ENCODE data around the gene PRDX2. TPM values are rescaled to one million over a fixed set of nuclear protein-coding genes. Genes with fewer than 3 reads are reported as not detected.
A peak's percentile ranks its signal among the peaks of the same experiment; 100 is the strongest.

PRDX2 gene
- total and polyA plus RNA-seq, 10 of the 15 experiments (the other 5 are each of a cell fraction or from before 2014, with no cell fraction given): 93.0 to 812 (median 344) TPM

DNA sequence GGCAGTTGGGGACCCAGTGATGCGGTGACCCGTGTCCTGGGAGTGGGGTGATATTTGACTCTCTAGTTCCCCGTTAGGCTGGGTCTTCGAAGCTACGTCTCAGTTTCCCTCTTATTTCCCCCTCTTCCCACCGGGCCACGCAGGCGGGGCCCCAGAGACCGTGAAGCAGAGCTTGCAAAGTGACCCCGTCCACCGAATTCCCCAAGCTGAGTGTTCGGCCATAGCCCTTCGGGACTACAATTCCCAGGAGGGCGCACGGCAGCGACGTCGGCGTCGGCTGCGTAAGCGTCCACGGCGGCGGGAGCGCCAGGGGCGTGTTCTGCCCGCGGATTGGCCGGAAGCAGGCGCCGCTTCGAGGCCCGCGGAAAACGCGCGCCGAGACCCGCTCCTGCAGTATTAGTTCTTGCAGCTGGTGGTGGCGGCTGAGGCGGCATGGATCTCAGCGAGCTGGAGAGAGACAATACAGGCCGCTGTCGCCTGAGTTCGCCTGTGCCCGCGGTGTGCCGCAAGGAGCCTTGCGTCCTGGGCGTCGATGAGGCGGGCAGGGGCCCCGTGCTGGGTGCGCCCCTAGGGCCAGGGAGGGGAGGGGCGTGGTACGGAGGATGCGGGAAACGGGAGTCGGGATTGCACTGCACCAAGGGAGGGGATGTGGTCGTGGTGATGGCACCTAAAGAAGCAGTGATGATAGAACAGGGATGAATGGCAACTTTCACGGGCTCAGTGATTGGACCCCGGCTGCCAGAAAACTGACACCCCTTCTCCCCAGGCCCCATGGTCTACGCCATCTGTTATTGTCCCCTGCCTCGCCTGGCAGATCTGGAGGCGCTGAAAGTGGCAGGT lies 4.9 kb upstream of the PRDX2 start, which contains the start of gene RNASEH2A (continued):
- TF ChIP-seq, protein P1, sequence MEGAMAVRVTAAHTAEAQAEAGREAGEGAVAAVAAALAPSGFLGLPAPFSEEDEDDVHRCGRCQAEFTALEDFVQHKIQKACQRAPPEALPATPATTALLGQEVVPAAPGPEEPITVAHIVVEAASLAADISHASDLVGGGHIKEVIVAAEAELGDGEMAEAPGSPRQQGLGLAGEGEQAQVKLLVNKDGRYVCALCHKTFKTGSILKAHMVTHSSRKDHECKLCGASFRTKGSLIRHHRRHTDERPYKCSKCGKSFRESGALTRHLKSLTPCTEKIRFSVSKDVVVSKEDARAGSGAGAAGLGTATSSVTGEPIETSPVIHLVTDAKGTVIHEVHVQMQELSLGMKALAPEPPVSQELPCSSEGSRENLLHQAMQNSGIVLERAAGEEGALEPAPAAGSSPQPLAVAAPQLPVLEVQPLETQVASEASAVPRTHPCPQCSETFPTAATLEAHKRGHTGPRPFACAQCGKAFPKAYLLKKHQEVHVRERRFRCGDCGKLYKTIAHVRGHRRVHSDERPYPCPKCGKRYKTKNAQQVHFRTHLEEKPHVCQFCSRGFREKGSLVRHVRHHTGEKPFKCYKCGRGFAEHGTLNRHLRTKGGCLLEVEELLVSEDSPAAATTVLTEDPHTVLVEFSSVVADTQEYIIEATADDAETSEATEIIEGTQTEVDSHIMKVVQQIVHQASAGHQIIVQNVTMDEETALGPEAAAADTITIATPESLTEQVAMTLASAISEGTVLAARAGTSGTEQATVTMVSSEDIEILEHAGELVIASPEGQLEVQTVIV (IDR thresholded peaks at IDR 0.05; ENCODE audit: borderline replicate concordance, partially characterized antibody): no peak
- TF ChIP-seq, protein P2, sequence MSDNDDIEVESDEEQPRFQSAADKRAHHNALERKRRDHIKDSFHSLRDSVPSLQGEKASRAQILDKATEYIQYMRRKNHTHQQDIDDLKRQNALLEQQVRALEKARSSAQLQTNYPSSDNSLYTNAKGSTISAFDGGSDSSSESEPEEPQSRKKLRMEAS (IDR thresholded peaks at IDR 0.05; ENCODE audit: low read depth, low read length): peak; percentile 88
- TF ChIP-seq, protein P3, sequence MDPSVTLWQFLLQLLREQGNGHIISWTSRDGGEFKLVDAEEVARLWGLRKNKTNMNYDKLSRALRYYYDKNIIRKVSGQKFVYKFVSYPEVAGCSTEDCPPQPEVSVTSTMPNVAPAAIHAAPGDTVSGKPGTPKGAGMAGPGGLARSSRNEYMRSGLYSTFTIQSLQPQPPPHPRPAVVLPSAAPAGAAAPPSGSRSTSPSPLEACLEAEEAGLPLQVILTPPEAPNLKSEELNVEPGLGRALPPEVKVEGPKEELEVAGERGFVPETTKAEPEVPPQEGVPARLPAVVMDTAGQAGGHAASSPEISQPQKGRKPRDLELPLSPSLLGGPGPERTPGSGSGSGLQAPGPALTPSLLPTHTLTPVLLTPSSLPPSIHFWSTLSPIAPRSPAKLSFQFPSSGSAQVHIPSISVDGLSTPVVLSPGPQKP (IDR thresholded peaks at IDR 0.05; ENCODE audit: low read depth, low read length): peak; percentile 50; the same call in 1 of the 2 replicates
- TF ChIP-seq BCL11A (IDR thresholded peaks at IDR 0.05; ENCODE audit: low read depth, low read length) (no peak), ZSCAN29 (IDR thresholded peaks at IDR 0.05) (no peak), RBBP5 (conservative IDR thresholded peaks at IDR 0.05) (no peak), CREB1 (IDR thresholded peaks at IDR 0.05; ENCODE audit: low read depth) (peak; percentile 94), MYC (IDR thresholded peaks at IDR 0.05; ENCODE audit: insufficient read depth, insufficient read length, insufficient replicate concordance, low read length, severe bottlenecking) (no peak), ATF7 (IDR thresholded peaks at IDR 0.05; ENCODE audit: low read depth) (no peak), CBX3 (IDR thresholded peaks at IDR 0.05; ENCODE audit: borderline replicate concordance, low read depth) (no peak), MYB (IDR thresholded peaks at IDR 0.05; ENCODE audit: borderline replicate concordance, low read depth, low read length) (no peak), POLR2AphosphoS5 (IDR thresholded peaks at IDR 0.05; ENCODE audit: low read length) (peak; percentile 61; the same call in 1 of the 2 replicates)
- TF ChIP-seq, protein P4, sequence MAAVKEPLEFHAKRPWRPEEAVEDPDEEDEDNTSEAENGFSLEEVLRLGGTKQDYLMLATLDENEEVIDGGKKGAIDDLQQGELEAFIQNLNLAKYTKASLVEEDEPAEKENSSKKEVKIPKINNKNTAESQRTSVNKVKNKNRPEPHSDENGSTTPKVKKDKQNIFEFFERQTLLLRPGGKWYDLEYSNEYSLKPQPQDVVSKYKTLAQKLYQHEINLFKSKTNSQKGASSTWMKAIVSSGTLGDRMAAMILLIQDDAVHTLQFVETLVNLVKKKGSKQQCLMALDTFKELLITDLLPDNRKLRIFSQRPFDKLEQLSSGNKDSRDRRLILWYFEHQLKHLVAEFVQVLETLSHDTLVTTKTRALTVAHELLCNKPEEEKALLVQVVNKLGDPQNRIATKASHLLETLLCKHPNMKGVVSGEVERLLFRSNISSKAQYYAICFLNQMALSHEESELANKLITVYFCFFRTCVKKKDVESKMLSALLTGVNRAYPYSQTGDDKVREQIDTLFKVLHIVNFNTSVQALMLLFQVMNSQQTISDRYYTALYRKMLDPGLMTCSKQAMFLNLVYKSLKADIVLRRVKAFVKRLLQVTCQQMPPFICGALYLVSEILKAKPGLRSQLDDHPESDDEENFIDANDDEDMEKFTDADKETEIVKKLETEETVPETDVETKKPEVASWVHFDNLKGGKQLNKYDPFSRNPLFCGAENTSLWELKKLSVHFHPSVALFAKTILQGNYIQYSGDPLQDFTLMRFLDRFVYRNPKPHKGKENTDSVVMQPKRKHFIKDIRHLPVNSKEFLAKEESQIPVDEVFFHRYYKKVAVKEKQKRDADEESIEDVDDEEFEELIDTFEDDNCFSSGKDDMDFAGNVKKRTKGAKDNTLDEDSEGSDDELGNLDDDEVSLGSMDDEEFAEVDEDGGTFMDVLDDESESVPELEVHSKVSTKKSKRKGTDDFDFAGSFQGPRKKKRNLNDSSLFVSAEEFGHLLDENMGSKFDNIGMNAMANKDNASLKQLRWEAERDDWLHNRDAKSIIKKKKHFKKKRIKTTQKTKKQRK (IDR thresholded peaks at IDR 0.05; ENCODE audit: low read depth, low read length): no peak
- TF ChIP-seq, protein P5, sequence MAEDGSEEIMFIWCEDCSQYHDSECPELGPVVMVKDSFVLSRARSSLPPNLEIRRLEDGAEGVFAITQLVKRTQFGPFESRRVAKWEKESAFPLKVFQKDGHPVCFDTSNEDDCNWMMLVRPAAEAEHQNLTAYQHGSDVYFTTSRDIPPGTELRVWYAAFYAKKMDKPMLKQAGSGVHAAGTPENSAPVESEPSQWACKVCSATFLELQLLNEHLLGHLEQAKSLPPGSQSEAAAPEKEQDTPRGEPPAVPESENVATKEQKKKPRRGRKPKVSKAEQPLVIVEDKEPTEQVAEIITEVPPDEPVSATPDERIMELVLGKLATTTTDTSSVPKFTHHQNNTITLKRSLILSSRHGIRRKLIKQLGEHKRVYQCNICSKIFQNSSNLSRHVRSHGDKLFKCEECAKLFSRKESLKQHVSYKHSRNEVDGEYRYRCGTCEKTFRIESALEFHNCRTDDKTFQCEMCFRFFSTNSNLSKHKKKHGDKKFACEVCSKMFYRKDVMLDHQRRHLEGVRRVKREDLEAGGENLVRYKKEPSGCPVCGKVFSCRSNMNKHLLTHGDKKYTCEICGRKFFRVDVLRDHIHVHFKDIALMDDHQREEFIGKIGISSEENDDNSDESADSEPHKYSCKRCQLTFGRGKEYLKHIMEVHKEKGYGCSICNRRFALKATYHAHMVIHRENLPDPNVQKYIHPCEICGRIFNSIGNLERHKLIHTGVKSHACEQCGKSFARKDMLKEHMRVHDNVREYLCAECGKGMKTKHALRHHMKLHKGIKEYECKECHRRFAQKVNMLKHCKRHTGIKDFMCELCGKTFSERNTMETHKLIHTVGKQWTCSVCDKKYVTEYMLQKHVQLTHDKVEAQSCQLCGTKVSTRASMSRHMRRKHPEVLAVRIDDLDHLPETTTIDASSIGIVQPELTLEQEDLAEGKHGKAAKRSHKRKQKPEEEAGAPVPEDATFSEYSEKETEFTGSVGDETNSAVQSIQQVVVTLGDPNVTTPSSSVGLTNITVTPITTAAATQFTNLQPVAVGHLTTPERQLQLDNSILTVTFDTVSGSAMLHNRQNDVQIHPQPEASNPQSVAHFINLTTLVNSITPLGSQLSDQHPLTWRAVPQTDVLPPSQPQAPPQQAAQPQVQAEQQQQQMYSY (CRISPR knock-in tag; IDR thresholded peaks at IDR 0.05): no peak
- TF ChIP-seq, protein P6, sequence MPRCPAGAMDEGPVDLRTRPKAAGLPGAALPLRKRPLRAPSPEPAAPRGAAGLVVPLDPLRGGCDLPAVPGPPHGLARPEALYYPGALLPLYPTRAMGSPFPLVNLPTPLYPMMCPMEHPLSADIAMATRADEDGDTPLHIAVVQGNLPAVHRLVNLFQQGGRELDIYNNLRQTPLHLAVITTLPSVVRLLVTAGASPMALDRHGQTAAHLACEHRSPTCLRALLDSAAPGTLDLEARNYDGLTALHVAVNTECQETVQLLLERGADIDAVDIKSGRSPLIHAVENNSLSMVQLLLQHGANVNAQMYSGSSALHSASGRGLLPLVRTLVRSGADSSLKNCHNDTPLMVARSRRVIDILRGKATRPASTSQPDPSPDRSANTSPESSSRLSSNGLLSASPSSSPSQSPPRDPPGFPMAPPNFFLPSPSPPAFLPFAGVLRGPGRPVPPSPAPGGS (IDR thresholded peaks at IDR 0.05; ENCODE audit: borderline replicate concordance, insufficient read depth, low read depth, low read length, poor library complexity, severe bottlenecking): no peak

Measured in GM12878 (cell line).